ENCODE data around the gene TRIO.

GRCh38 chr5:14414656-14415023 is 271.5 kb downstream of the TRIO start:
- TF ChIP-seq CTCF (conservative IDR thresholded peaks at IDR 0.05; ENCODE audit: low read depth, low read length) (no peak), EZH2 (IDR thresholded peaks at IDR 0.05; ENCODE audit: borderline replicate concordance, low read depth, low read length, poor library complexity, severe bottlenecking) (no peak)

All from A673 (cell line).